Testis (tissue), 2 donors: ENCODE results near the gene ABLIM3.

Experiments
- CTCF ChIP-seq, 3 experiments: fragments of 450-650 bp in 2 of 3; fragments of 200-600 bp in 1 of 3; sonication (generic) in 1 of 3; IDR thresholded peaks; one replicate each; pipeline ENCODE4 v1.5.1; 2016 to 2019; ENCODE audit warnings: antibody characterized with exemption in 3 of 3, mild to moderate bottlenecking in 2 of 3, moderate library complexity in 1 of 3
- POLR2A ChIP-seq: fragments of 450-650 bp; IDR thresholded peaks from one replicate; pipeline ENCODE4 v1.6.1; 2017; ENCODE audit warnings: antibody characterized with exemption, mild to moderate bottlenecking, moderate library complexity

- TF ChIP-seq POLR2A (no peak), CTCF (IDR thresholded peaks at IDR 0.05) (no peak)
Observed at GRCh38 chr5:149247726-149248125, 106.4 kb downstream of the ABLIM3 start.
